Peyer's patch (tissue), 4 donors: ENCODE results near the gene RASGRP2.

ENCODE experiments used
- POLR2A ChIP-seq, 2 donors: fragments of 450-650 bp; IDR thresholded peaks; one replicate each; pipeline ENCODE4 v1.5.1; 2017; ENCODE audit warnings: antibody characterized with exemption in 2 of 2, mild to moderate bottlenecking in 2 of 2, moderate library complexity in 2 of 2
- TF ChIP-seq, protein P1 (sequence below), 6 experiments: fragments of 450-650 bp in 4 of 6; fragments of 200-600 bp in 2 of 6; sonication (generic) in 1 of 6; IDR thresholded peaks; one replicate each; pipeline ENCODE4 v1.5.1; 2017 to 2019; ENCODE audit warnings: antibody characterized with exemption in 6 of 6, mild to moderate bottlenecking in 3 of 6, moderate library complexity in 1 of 6

DNA sequence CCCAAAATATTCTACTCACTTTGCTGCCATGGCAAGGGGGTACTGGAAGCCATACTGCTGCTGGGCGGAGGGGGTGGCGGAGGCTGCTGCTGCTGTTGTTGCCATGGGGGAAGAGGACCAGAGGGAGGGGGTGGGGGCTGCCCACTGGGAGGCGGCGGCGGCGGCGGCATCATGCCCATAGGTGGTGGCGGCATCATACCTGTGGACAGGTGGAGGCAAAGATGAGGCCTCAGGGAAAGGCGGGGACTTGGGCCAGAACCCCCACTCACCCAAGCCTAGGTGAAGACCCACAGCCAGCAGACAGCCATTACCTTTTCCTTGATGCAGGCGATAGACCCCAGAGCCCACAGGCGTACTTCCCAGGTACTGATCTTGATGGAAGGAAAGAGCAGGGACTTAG lies 22.9 kb upstream of the RASGRP2 start:
- TF ChIP-seq, protein P1, sequence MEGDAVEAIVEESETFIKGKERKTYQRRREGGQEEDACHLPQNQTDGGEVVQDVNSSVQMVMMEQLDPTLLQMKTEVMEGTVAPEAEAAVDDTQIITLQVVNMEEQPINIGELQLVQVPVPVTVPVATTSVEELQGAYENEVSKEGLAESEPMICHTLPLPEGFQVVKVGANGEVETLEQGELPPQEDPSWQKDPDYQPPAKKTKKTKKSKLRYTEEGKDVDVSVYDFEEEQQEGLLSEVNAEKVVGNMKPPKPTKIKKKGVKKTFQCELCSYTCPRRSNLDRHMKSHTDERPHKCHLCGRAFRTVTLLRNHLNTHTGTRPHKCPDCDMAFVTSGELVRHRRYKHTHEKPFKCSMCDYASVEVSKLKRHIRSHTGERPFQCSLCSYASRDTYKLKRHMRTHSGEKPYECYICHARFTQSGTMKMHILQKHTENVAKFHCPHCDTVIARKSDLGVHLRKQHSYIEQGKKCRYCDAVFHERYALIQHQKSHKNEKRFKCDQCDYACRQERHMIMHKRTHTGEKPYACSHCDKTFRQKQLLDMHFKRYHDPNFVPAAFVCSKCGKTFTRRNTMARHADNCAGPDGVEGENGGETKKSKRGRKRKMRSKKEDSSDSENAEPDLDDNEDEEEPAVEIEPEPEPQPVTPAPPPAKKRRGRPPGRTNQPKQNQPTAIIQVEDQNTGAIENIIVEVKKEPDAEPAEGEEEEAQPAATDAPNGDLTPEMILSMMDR (IDR thresholded peaks at IDR 0.05) = no peak
- TF ChIP-seq POLR2A (IDR thresholded peaks at IDR 0.05) = no peak
